Activated naive CD4-positive, alpha-beta T cell treated with anti-CD3 and anti-CD28 coated beads, Interleukin-2, amount 50 U/mL, for 72 hours (primary cell): ENCODE data around the gene RNASE1. TPM values are rescaled to one million over a fixed set of nuclear protein-coding genes. Genes with fewer than 3 reads are reported as not detected.

Experiments used
- ATAC-seq, 2 donors: fragments of 150-1000 bp; cut with Tn5 transposase; 2 replicates each; pipeline ENCODE4 v1.10.0; 2021; ENCODE audit warnings: mild to moderate bottlenecking in 2 of 2, moderate library complexity in 2 of 2
- DNase-seq, 2 donors: peaks; one replicate each; pipeline ENCODE4 v3.0.0; 2021 to 2022; ENCODE audit warnings: low spot score in 2 of 2
- H3K27ac Mint-ChIP-seq, 2 donors: one replicate each; pipeline ENCODE4 v1.8.0; 2022; ENCODE audit warnings: mild to moderate bottlenecking in 2 of 2, mixed read lengths in 2 of 2
- H3K36me3 Mint-ChIP-seq, 2 donors: one replicate each; pipeline ENCODE4 v1.8.0; 2022; ENCODE audit warnings: mixed read lengths in 2 of 2
- H3K9me3 Mint-ChIP-seq, 2 donors: one replicate each; pipeline ENCODE4 v1.8.0; 2022; ENCODE audit warnings: mixed read lengths in 2 of 2
- total RNA-seq, 2 donors: library from RNA; stranded (reverse); gene quantifications; one replicate each; pipeline ENCODE4 v1.2.3, GENCODE V29; 2022

Gene RNASE1
- total RNA-seq, 2 donors from 2014 or later, result not detected

DNA sequence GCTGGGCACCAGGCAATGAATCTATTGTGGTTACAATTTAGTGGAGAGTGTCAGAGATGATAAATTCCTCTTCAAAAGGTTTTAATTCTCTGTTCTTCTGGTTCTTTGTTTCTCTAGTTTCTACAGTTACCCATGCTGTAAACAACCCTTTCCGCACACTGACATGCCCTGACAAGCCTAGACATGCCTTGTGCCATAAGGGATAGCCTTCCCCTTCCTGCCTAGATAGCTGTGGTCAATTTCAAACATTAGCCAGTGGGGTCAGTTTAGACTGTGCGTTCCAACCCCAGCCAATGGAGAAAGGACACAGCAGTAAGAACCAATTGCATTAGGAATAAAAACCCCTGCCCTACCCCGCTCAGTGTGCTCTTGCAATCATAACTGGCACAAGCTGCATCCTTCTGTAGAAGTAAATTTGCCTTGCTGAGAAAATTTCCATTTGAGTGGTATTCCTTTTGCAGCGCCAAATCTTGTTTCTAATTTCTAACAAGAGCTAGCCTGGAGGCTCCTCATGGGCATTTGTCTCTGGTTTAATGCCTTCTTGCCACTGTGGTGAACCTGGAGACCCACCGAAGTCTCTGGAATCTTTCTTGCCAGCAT, 50.6 kb downstream of the RNASE1 start:
- H3K36me3 Mint-ChIP-seq, result peaks cover 19 to 22% of the 10 kb centered on the region in 2 donors
- DNase-seq (no peak), ATAC-seq (peak in 1 of 2 donors; percentile 40)
- H3K27ac Mint-ChIP-seq, result peak overlapping the region in 1 of 2 donors; percentile 78
- H3K9me3 Mint-ChIP-seq, result peaks cover 12 to 14% of the 10 kb centered on the region in 2 donors

Other genes starting within 250 kb of the RNASE1 start
- not detected for gene RNASE9, start 241.8 kb downstream of the RNASE1 start, total RNA-seq
- gene RNASE11, start 214.8 kb downstream of the RNASE1 start, total RNA-seq, result not detected
- gene RNASE12, start 211.5 kb downstream of the RNASE1 start, total RNA-seq, result not detected
- gene OR6S1, start 161.2 kb downstream of the RNASE1 start, total RNA-seq, result not detected
- gene RNASE4, start 118.3 kb downstream of the RNASE1 start, total RNA-seq, result under 1 TPM; 0.23 to 0.60 TPM
- gene ANG, start 114.1 kb downstream of the RNASE1 start, total RNA-seq, result 1 to 10 TPM in 1 of 2 donors, under 1 TPM in 1; 0.48 to 4.1 TPM
- gene EDDM3A, start 57.0 kb downstream of the RNASE1 start, total RNA-seq, result not detected
- gene EDDM3B, start 34.4 kb downstream of the RNASE1 start, total RNA-seq, result not detected
- under 1 TPM; 0.39 to 0.66 TPM for gene RNASE6, start 21.6 kb downstream of the RNASE1 start, total RNA-seq
- gene RNASE3, start 88.5 kb upstream of the RNASE1 start, total RNA-seq, result not detected
- gene RNASE2, start 152.6 kb upstream of the RNASE1 start, total RNA-seq, result not detected
- gene METTL17, start 187.1 kb upstream of the RNASE1 start, total RNA-seq, result 100 to 1,000 TPM; 105 to 142 TPM
- under 1 TPM in 1 of 2 donors, not detected in 1; 0.27 TPM for gene SLC39A2, start 196.4 kb upstream of the RNASE1 start, total RNA-seq
- gene NDRG2, start 222.2 kb upstream of the RNASE1 start, total RNA-seq, result 1 to 10 TPM; 7.6 to 7.8 TPM
- not detected for gene TPPP2, start 227.4 kb upstream of the RNASE1 start, total RNA-seq
- gene RNASE13, start 232.0 kb upstream of the RNASE1 start, total RNA-seq, result not detected
- not detected for gene RNASE7, start 239.5 kb upstream of the RNASE1 start, total RNA-seq